ENCODE results near the gene SFRP5.

The SFRP5 gene

DNA sequence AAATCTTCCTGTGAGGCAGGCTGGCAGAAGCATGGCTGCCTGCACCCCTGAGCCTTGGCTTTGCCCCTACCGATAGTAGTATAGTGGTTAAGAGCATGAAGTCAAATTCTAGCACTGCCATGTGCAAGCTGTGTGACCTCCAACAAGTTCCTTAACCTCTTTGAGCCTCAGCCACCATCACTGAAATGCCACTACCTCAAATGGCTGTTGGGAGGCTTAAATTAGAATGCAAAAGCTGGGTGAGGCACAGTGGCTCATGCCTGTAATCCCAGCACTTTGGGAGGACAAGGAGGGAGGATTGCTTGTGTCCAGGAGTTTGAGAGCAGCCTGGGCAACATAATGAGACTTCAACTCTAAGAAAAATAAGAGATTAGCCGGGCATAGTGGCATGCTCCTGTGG is 8.4 kb downstream of the SFRP5 start:
- H3K27ac ChIP-seq = no peak overlapping the region
- no peak for TF ChIP-seq ZFX (IDR thresholded peaks at IDR 0.05)
- TF ChIP-seq, protein P1, sequence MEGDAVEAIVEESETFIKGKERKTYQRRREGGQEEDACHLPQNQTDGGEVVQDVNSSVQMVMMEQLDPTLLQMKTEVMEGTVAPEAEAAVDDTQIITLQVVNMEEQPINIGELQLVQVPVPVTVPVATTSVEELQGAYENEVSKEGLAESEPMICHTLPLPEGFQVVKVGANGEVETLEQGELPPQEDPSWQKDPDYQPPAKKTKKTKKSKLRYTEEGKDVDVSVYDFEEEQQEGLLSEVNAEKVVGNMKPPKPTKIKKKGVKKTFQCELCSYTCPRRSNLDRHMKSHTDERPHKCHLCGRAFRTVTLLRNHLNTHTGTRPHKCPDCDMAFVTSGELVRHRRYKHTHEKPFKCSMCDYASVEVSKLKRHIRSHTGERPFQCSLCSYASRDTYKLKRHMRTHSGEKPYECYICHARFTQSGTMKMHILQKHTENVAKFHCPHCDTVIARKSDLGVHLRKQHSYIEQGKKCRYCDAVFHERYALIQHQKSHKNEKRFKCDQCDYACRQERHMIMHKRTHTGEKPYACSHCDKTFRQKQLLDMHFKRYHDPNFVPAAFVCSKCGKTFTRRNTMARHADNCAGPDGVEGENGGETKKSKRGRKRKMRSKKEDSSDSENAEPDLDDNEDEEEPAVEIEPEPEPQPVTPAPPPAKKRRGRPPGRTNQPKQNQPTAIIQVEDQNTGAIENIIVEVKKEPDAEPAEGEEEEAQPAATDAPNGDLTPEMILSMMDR (conservative IDR thresholded peaks at IDR 0.05) = no peak

DNA sequence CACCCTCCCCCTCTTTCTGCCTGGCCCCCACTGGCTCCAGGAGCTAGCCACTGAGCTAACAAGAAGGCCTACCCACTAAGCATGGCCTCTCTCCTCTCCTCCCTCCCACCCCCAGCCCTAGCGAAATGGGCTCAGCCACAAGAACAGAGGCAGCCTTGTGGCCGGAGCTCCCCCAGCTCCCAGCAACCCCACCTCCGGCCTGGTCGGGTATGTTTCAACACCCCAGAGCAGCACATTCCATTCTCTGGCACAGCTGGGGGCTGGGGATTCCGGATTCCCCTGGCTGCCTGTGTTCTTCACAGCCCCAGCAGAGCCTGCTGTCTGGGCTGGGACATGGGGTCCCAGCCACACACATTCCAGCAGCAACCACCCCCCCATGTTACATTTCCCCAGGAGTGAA is 9.0 kb downstream of the SFRP5 start:
- TF ChIP-seq, protein P1 (conservative IDR thresholded peaks at IDR 0.05) = no peak
- no peak for TF ChIP-seq ZFX (IDR thresholded peaks at IDR 0.05)
- H3K27ac ChIP-seq = no peak overlapping the region

DNA sequence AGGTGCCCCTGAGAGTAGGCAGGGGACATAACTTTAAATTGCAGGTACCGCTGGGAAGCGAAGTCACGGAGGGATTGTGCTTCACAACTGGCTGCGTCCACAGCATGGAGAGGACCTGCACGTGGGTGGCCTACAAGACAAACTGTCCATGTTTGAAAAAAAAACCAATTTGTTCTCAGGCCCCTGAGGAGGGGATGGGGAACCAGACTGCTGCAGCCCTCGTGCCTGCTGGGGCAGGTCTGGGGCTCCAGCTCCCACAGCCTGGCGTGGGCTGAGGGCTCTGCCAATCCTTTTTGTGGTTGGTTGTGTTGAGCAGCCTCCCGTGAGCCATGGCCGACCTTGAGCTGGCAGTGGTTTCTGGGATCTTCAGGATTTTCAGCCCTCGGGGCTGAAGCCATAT is 9.7 kb downstream of the SFRP5 start:
- TF ChIP-seq, protein P1 (conservative IDR thresholded peaks at IDR 0.05) = no peak
- no peak for TF ChIP-seq ZFX (IDR thresholded peaks at IDR 0.05)
- no peak overlapping the region for H3K27ac ChIP-seq

DNA sequence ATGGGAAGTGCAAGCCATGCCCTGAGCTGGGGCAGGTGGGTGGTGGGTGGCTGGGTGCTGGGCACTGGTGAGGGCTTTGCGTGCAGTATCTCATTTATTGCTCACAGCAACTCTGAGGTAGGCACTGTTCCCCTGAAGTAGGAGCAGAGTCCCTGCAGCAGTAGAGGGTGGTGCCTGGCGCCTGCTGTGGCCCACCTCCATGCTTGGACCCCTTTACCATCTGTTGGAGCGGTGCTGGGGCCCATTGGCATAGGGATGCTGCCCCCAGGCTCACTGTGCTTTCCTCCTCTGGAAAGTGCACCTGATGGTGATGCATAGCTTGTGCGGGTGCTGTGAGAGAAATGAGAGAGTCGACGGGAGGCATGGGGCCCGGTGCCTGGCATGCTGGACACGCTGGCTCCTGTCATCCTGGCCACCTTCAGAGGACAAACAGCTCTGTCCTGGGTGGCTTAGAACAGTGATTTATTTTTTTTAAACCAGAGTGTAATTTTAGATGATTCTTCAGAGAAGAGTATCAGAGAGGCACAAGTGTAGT is 10.4 kb downstream of the SFRP5 start:
- TF ChIP-seq, protein P1 (conservative IDR thresholded peaks at IDR 0.05) = no peak
- TF ChIP-seq ZFX (IDR thresholded peaks at IDR 0.05) = no peak
- no peak overlapping the region for H3K27ac ChIP-seq

DNA sequence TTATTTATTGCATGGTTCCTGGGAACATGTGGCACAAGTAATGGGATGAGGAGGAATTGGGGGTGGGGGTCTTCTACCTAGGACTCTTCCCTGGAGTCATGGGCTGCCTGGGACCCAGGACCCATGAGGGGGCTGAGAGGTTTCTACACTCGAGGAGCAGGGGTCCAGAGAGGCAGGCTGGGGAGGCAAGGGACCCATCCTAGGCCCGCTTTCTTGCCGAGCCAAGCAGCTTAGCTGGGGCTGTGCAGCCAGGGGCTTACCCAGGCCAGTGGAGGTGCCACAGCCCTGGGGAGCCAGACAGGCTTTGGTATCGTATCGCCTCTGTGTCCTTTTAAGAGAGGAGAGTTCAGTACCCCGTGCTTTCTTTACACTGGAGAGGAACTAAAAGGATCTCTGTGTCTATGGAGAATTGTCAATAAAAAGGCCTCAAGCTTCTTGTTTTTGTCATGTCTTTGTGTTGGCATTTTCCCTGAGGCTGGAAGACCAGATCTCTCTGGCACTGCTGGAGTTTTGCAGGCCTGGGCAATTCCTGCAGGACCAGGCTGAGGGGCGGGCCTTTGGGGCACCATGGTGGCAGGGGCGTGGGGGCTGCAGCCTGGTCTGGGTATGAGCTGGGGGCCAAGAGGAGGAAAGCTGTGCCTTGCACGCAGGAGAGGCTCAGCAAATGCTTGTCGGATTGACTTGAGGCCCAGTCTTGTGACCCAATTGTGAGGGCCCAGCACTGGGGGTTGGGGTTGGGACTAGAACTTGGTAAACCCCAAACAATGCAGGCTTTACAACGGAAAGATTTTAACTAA is 11.1 kb downstream of the SFRP5 start:
- TF ChIP-seq ZFX (IDR thresholded peaks at IDR 0.05) = no peak
- TF ChIP-seq, protein P1 (conservative IDR thresholded peaks at IDR 0.05) = no peak
- no peak overlapping the region for H3K27ac ChIP-seq

DNA sequence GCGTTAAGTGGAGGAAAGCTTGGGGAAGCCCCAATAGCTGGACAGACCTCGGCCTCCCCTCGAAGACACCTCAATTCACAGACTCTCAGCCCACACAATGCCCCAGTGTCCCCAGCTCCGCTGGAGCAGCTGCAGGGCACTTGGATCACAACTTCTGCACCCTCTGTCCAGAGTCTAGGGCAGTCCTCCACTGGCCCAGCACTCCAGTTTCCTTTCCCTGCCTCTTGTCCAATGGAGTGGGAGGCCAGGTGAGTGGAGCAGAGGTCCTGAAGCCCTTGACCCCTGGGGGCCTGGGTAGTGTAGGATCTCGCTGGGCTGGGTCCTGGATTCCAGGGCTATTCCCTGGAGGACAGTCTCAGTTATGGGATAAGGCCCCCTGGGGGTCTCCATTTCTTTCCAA is 11.9 kb downstream of the SFRP5 start:
- no peak overlapping the region for H3K27ac ChIP-seq
- TF ChIP-seq, protein P1 (conservative IDR thresholded peaks at IDR 0.05) = no peak
- no peak for TF ChIP-seq ZFX (IDR thresholded peaks at IDR 0.05)

DNA sequence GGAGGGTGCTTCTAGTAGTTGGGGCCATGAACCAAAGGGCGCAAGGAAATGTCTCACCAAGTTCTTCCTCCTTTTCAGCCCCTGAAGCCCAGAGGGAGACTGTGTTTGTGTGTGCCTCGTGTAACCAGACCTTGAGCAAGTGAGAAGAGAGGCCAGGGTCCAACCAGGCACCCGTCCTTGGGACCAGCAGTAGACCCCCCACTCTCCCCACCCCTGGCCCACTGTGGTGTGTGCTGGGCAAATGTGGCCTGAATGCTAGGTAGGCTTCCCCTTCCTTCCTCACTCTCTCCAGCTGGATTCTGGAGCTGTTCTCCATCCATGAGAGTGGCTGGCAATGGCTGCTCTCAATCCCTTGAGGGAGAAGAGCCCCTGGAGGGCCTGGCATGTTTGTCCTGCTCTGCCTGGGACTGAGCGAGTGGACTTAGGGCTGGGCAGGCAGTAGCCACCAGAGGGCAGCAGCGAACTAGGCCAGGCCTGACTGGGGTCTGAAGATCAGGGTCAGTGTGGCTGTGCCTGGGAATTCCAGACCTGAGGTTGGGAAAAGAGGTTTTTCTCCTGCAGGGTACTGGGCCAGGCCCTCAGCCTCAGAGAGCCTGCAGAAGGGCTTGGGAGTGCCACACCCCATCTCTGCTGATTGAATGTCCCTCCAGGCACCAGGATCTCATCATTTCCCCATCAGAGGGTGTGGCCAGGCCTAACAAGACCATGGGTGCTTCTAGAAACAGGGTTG is 12.5 kb downstream of the SFRP5 start:
- TF ChIP-seq ZFX (IDR thresholded peaks at IDR 0.05) = no peak
- TF ChIP-seq, protein P1 (conservative IDR thresholded peaks at IDR 0.05) = peak; percentile 95
- no peak overlapping the region for H3K27ac ChIP-seq

Measured in C4-2B (cell line).